Esophagus (tissue), 2 donors: Measurements from ENCODE around the gene OR6F1. TPM values are rescaled to one million over a fixed set of nuclear protein-coding genes. Genes with fewer than 3 reads are reported as not detected.

Experiments used
- polyA plus RNA-seq, 2 donors: library from polyadenylated mRNA; stranded (reverse); fragments of 200-250 nt; gene quantifications; one replicate each; pipeline ENCODE4 v1.2.3, GENCODE V29; 2013
- donor health status: healthy with polysubstance abuse.
- donor health status: Bipolar disorder and iron deficiency.

Gene OR6F1
- polyA plus RNA-seq, 2 donors: not detected

Other genes with a start within 250 kb of the OR6F1 start
- not detected for gene OR2C3, start 180.2 kb downstream of the OR6F1 start, polyA plus RNA-seq
- gene GCSAML, start 167.5 kb downstream of the OR6F1 start, polyA plus RNA-seq: under 1 TPM; 0.06 TPM
- not detected for gene OR2G2, start 128.3 kb downstream of the OR6F1 start, polyA plus RNA-seq
- not detected for gene OR2G3, start 111.1 kb downstream of the OR6F1 start, polyA plus RNA-seq
- gene OR13G1, start 36.9 kb downstream of the OR6F1 start, polyA plus RNA-seq: not detected
- not detected for gene OR14K1, start 22.0 kb upstream of the OR6F1 start, polyA plus RNA-seq
- gene OR14A2, start 31.5 kb upstream of the OR6F1 start, polyA plus RNA-seq: not detected
- not detected for gene OR1C1, start 43.9 kb upstream of the OR6F1 start, polyA plus RNA-seq
- gene OR14A16, start 107.5 kb upstream of the OR6F1 start, polyA plus RNA-seq: not detected
- gene OR11L1, start 125.2 kb upstream of the OR6F1 start, polyA plus RNA-seq: not detected
- gene TRIM58, start 140.5 kb upstream of the OR6F1 start, polyA plus RNA-seq: under 1 TPM in 1 of 2 donors, not detected in 1; 0.15 TPM
- gene OR2W3, start 178.9 kb upstream of the OR6F1 start, polyA plus RNA-seq: under 1 TPM in 1 of 2 donors, not detected in 1; 0.12 TPM
- not detected for gene OR2T8, start 203.6 kb upstream of the OR6F1 start, polyA plus RNA-seq
- gene OR2AJ1, start 208.2 kb upstream of the OR6F1 start, polyA plus RNA-seq: not detected
- gene OR2L8, start 232.2 kb upstream of the OR6F1 start, polyA plus RNA-seq: not detected
- not detected for gene OR2AK2, start 248.6 kb upstream of the OR6F1 start, polyA plus RNA-seq